GM18505 (cell line): ENCODE results near the gene DNAH3.
"Not testable (repeated sequence)": the region's sequence is repeated elsewhere in the genome, so short reads cannot be mapped to it uniquely, and the experiment has no call there.

Source experiments
- ATAC-seq: cut with Tn5 transposase; IDR thresholded peaks from one replicate; pipeline ENCODE4 v1.9.1; 2021; ENCODE audit not compliant: unreplicated experiment
- POLR2A ChIP-seq: IDR thresholded peaks from 4 replicates; pipeline ENCODE4 v1.6.1; 2011; ENCODE audit warnings: borderline replicate concordance; ENCODE audit not compliant: insufficient read depth, insufficient read length; ENCODE audit errors: extremely low read depth

The DNAH3 gene

DNA sequence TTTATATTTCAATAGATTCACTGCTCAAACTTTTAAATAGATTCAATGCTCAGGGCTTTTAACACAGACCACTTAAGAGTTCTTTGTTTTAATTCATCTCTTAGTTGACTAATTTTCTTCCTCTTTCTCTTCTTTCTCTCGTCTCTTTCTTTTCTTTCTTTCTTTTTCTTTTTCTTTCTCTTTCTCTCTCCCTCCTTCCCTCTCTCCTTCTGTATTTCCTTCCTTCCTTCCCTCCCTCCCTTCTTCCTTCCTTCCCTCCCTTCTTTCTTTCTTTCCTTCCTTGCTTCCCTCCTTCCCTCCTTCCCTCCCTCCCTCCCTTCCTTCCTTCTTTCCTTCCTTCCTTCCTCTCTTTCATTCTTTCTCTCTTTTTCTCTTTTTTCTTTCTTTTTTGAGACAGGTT is 145.6 kb downstream of the DNAH3 start:
- no peak for TF ChIP-seq POLR2A
- no peak for ATAC-seq

DNA sequence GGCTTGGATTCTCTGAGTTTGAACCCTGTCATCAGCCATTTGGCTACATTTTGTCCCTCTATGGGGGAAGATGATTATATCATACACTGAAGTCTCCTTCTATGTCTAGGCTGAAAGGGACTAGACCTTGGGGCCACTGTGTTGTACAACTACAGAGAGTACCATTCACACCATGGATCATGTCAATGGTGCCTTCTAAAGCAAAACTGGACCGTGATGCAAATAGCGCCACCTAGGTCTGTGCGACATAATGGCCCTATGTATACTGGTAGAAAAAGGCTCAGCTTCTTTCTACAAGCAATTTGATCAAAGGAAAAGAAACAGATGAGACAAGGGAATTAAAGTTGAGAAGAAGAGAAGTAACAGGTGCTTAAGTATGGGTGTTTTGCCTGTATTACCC is 149.4 kb downstream of the DNAH3 start:
- TF ChIP-seq POLR2A = no peak
- no peak for ATAC-seq

DNA sequence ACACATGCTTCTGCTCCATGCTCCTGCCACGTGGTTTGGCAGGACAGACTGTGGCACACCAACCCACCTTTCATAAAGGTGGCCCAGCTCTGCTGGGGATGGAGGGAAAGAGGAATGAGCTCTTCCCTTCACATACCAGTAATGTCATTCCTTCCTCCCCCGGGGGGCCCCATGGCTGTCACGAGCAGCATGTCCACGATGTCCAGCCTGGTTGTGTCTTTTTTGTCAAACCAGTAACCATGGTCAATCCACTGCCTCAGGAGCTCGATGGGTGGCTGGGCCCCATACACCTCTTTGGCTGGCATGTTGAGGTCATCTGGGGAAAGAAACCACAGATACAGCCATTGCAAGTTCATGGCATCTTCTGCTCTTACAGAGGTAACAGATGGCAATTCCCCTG is 153.5 kb downstream of the DNAH3 start:
- ATAC-seq = no peak
- TF ChIP-seq POLR2A = no peak

DNA sequence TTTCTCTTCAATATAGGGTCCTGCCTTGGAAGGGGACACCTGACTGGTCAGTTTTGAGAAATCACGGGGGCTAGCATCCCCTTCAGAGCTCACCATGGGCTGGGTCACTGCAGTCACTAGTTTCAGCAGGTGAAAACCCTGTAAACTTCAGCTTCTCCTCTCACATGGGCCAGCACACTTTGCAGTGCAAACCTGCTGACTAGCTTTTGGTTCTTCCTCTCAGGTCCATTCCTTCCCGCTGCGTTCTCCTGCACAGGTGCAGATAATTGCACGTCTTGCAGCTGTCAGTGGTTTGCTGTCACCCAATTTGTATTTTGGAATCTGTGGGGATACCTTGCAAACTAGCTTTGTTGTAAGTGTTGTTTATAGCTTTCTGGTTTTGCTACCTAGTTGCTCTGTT is 154.9 kb downstream of the DNAH3 start:
- TF ChIP-seq POLR2A = no peak
- no peak for ATAC-seq

DNA sequence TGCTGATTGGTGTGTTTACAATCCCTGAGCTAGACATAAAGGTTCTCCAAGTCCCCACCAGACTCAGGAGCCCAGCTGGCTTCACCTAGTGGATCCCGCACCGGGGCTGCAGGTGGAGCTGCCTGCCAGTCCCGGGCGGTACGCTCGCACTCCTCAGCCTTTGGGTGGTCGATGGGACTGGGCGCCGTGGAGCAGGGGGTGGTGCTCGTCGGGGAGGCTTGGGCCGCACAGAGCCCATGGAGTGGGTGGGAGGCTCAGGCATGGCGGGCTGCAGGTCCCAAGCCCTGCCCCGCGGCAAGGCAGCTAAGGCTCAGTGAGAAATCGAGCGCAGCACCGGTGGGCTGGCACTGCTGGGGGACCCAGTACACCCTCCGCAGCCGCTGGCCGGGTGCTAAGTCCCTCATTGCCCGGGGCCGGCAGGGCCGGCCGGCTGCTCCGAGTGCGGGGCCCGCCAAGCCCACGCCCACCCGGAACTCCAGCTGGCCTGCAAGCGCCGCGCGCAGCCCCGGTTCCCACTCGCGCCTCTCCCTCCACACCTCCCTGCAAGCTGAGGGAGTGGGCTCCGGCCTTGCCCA is 161.1 kb downstream of the DNAH3 start:
- not testable (repeated sequence) for ATAC-seq

DNA sequence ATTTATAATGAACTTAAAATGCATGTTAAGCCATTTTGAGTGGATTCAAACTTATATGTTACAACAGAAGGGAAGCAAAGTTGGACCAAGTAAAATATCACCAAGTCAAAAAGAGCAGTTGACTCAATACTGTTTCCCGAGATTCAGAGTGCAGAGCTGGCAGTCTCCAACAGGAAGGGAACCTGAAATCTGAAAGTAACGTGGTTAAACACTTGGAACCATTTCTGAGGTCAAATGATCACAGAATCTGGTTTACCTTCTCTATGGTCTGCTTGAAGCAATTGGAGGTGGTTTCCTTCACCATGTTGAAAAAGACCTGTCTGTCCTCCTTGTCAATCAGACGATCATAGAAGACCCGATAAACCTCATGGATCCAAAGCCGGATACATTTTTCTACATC is 163.6 kb downstream of the DNAH3 start:
- TF ChIP-seq POLR2A = no peak
- ATAC-seq = no peak

DNA sequence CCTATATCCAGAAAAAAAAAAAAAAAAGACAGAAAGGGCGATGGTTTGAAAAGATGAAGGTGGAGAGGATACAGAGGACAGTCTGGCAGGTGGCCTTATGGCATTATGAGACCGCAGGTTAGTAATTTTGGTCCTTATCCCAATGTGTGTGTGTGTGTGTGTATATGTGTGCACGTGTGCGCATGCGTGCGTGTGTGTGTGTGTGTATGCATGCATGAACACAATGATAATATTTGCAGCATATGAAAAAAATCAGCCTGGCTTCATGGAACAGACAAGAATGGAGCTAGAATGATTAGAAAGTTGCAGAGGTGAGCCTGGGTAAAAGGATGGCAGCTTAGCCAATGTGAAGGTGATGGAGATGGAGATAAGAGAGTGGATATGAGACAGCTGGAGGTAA is 166.6 kb downstream of the DNAH3 start:
- TF ChIP-seq POLR2A = no peak
- ATAC-seq = no peak

DNA sequence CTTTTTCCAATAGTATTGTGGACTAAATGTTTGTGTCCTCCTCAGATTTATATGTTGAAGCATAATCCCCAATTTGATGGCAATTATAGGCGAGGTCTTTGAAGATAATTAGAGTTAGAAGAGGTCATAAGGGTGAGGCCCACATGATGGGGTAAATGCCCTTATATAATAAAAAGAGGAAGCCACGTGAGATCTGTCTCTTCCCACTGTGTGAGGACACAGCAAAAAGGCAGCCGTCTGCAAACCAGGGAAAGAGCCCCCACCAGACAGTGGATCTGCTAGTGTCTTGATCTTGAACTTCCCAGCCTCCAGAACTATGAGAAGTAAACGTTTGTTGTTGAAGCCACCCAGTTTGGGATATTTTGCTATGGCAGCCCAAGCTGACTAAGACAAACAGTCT is 174.1 kb downstream of the DNAH3 start:
- ATAC-seq = no peak

DNA sequence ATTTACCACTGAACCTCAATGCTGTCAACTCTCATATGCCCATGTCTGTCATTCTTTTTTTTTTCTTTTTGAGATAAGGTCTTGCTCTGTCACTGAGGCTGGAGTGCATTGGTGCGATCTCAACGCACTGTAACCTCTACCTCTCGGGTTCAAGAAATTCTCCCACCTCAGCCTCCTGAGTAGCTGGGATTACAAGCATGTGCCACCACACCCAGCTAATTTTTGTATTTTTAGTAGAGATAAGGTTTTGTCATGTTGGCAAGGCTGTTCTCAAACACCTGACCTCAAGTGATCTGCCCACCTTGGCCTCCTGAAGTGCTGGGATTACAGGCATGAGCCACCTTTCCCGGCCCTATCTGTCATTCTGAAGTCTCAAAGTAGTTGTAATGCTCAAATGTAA is 177.4 kb downstream of the DNAH3 start:
- not testable (repeated sequence) for ATAC-seq

More for the DNA sequence above, 174.1 kb downstream of the DNAH3 start:
- no peak for TF ChIP-seq POLR2A

DNA sequence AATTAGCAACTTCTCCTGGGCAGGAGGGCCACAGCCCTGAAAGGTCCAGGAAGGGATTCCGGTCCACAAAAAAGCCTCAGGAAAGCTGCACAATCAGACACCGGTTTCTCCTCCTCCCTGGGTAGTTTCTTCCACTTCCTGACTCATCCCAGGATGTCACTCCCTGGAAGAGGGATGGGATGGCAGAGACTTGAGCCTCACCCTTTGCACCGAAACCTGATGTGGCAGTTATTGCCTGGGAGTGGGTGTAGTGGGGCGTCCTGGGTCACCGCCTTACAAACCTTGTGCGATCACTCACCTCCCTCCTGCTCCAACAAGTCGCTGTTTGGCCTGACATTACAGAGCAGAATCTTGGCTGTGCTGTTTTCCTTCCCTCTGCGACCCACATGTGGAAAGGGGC is 179.2 kb downstream of the DNAH3 start:
- TF ChIP-seq POLR2A = no peak
- ATAC-seq = no peak

DNA sequence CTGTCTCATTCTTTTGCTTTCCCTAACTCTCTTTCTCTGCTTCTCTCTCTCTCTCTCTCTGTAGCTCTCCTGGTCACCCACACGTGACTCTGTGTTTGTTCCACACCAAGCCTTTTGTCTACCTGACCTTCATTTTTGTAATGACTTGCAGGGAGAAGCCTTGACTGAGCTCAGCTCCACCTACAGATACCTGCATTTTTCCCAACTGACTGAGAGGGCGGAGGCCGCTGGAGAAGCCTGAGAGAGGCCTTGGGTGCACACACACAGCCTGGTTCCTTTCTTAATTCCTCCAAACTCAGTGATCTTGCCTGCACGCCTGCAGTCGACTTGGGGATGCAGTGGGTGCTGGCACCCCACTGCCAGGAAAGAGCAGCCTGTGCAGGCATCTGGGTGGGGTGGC is 181.3 kb downstream of the DNAH3 start:
- no peak for TF ChIP-seq POLR2A
- ATAC-seq = no peak

DNA sequence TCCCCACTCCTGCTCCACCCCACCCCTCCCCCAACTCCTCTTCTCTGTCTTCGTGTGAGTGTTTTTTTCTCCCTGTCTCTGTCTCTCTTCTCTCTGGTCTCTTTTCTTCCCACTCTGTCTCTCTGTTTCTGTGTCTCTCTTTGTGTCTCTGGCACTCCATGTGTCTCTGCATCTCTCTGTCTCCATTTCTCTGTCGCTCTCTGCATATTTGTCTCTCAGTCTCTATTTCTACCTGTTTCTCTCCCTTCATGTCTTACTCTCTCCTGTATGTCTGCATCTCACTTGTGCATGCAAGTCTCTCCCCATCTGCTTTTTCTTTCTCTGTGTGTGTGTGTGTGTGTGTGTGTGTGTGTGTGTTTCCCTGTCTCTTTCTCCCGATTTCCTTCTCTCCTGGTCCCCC is 181.9 kb downstream of the DNAH3 start:
- ATAC-seq = no peak
- no peak for TF ChIP-seq POLR2A

DNA sequence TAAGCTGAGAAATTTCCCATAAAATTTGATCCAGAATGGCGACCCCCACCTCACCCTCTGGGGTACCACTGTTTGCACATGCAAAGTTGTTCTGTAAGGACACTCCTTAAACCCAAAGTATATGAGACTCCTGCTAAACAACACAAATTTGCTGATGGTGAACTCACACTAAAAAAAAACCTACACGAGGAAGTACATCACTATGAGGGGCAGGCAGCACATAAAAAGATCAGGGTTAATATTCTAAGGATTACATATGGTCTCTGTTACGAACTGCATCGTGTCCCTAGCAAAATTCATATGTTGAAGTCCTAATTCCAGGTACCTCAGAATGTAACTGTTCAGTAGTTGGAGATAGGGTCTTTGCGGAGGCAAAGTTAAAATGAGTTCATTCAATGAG is 189.7 kb downstream of the DNAH3 start:
- no peak for ATAC-seq
- no peak for TF ChIP-seq POLR2A

DNA sequence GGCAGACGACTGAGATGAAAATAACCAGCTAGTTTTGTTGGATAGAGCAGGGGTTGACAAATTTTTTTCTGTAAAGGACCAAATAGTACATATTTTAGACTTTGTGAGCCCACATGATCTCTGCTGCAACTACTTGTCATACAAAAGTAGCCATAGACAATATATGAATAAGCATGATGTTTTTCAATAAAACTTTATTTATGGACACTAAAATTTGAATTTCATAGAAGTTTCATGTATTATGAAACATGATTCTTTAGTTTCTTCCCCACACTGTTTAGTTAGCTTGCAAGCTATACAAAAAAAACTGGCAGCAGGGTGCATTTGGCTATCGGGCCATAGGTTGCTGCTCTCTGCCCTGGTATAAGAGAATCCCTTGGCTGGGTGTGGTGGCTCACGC is 193.5 kb downstream of the DNAH3 start:
- no peak for ATAC-seq
- no peak for TF ChIP-seq POLR2A

DNA sequence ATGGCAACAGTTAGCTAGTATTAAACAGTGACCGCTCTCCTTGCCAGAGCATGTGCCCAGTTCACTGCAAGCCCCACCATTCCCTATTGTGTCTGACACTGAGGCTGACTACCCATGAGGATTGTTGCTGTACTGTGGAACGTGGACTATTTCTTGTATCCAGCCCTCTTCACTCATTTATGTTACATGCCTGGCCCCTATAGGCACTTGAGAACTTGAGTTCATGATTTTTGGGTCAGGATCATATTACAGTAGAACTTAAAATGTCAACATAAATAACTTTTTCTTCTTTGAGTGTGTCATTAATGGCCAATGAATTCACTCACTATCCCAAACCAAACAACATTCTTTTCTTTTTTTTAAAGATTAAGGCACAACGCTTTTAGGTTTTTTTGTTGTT is 194.3 kb downstream of the DNAH3 start:
- no peak for TF ChIP-seq POLR2A
- ATAC-seq = no peak
